Fibroblast of peridontal ligament (primary cell): ENCODE measurements around the gene CFAP43.
A peak's percentile ranks its signal among the peaks of the same experiment; 100 is the strongest.

ENCODE experiments used
- DNase-seq: peaks from one replicate; pipeline ENCODE4 v3.0.0-alpha.2; 2010; ENCODE audit errors: extremely low read depth

CFAP43 gene, protein sequence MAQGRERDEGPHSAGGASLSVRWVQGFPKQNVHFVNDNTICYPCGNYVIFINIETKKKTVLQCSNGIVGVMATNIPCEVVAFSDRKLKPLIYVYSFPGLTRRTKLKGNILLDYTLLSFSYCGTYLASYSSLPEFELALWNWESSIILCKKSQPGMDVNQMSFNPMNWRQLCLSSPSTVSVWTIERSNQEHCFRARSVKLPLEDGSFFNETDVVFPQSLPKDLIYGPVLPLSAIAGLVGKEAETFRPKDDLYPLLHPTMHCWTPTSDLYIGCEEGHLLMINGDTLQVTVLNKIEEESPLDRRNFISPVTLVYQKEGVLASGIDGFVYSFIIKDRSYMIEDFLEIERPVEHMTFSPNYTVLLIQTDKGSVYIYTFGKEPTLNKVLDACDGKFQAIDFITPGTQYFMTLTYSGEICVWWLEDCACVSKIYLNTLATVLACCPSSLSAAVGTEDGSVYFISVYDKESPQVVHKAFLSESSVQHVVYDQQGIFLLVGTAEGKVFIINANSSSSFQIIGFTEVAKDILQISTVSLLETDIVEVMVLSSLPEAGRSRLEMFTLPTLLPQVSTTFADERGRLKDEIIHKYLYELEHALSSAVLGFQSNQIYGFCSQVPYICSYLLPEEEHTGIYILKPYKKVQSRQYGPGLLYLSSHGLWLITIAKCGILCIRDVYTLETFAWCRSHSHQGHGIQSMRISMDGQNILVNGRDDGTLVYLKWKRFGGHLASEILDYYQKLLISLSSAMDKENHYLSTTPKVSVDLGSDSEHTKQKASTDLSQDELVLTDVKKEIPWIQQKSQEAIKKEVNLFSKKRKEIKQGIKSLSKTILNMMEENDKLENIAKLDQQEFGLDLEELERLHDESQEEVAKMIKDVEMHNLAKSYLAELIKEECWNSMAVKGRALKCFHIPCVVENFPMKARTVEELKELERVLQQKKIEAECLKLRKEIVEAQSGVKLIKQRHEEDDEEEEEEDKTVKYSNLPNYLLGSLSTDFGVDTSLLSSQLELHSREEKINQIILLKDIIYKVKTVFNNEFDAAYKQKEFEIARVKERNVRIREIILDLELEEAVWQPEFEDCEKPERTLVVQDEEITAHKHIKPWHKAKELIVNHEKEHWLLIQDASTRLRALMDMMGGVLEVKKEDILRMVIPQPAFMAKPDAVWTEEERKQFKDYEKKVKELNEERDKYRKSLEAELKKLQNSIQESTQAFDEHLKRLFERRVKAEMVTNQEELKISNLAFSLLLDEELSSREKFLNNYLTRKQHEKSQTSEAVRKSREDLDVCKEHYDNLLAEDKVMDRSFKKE (N-terminal part only)

DNA sequence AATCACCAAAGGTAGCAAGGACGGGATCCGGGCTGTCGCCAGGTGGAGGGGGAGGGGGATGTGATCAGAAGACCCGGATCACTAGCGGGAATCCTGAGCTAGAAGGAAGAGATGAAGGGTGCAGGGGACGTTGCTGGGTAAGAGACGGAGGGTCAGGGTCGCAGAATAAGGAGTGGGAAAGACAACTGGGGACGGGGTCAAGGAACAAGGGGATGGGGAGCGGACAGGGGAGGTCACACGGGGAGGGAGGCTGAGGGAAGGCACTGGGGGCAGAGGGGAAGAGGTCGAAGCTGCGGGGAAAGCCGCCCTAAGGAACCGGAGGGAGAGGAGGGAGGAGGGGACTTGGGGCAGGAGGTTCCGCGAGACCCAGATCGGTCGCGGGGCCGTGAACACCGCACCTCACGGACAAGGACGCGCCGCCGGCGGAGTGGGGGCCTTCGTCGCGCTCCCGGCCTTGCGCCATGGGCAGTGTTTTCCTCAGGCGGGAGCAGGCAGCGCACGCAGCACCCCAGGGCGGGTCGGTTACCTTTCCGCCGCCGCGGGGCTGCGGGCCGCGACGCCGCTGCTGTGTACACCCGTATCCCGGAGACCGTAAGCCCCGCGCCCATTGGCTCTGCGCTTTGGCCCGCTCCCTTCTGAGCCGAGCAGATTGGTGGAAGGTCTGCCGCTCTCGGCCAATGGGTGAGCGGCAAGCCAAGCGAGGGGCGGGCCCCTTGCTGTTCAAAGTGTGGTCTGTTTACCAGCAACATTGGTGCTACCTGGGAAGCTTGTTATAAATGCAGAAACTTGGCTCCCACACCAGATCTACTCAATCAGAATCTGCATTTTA lies at the start of gene CFAP43:
CFAP43 (minus strand) TSS at position 581 of the 829 bp plus-strand sequence; CDS start at position 463, 118 bp downstream.
- DNase-seq: peak; percentile 92

DNA sequence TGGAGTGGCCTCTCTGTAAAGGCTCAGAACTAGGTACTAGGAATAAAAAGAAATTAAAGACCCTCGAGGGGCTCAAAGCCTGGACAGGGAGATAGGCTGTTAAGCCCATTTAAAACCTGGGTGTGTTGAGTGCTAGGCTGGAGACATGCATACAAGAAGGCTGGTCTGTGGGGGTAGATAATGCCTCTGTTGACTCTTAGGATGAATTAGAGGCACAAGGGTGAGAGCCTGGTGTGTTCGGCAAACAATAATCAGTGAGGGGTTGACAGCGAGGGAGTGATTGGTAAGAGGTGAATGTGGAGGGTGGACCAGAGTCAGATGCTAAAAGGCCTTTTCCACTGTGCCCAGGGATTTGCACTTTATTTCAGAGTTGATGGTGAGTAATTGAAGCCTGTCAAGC lies 49.5 kb upstream of the CFAP43 start:
- no peak for DNase-seq

DNA sequence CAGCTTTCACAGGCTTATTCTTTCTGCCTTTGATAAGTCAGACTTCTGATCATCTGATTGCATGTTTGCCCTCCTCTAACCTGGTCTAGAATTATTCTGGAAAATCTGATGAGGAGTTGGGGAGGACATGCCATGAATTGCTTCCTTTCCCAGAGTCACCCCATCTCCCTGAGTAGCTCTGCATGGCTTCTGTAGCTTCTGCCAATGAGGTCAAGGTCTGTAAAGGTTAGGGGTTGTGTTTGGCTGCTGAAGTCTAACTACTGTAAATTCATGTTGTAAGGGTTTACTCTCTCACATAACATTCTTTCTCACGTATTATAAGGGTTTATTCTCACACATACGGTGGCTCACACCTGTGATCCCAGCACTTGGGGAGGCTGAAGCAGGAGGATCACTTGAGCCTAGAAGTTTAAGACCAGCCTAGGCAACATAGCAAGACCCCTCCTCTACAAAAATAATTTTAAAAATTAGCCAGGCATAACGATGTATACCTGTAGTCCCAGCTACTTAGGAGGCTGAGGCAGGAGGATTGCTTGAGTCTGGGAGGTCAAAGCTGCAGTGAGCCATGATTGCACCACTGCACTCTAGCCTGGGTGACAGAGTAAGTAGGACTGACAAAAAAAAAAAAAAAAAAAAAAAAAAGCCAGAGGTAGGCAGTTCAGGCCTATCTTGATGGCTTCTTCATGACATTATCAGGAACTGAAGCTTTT lies 47.5 kb upstream of the CFAP43 start:
- DNase-seq: no peak

DNA sequence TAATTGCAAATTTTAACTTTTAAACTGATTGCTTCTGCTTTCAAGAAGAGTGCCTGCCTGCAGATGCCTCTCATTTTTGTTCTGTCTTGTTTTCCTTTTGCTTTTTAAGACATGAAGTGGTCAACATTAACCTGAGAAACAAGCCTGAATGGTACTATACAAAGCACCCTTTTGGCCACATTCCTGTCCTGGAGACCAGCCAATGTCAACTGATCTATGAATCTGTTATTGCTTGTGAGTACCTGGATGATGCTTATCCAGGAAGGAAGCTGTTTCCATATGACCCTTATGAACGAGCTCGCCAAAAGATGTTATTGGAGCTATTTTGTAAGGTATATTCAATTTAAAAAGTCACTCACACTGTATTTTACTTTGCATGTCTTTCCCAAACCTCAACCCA lies 45.6 kb upstream of the CFAP43 start:
- no peak for DNase-seq

DNA sequence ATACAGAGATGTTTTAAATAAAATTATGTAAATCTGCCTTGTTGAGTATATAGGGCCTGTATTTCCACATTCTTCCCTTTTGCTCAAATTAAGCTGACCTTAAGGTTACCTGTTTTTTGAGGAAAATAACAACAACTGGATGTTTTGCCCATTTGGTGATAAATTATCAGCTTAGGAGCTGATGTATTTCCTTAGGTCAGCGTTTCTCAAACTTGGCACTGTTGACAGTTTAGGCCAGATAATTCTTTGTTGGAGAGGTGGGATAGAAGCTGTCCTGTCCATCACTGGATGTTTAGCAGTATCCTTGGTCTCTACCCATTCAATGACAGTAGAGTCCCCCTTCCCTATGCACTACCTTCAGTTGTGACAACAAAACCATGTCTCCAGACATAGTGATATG lies 44.0 kb upstream of the CFAP43 start:
- no peak for DNase-seq

DNA sequence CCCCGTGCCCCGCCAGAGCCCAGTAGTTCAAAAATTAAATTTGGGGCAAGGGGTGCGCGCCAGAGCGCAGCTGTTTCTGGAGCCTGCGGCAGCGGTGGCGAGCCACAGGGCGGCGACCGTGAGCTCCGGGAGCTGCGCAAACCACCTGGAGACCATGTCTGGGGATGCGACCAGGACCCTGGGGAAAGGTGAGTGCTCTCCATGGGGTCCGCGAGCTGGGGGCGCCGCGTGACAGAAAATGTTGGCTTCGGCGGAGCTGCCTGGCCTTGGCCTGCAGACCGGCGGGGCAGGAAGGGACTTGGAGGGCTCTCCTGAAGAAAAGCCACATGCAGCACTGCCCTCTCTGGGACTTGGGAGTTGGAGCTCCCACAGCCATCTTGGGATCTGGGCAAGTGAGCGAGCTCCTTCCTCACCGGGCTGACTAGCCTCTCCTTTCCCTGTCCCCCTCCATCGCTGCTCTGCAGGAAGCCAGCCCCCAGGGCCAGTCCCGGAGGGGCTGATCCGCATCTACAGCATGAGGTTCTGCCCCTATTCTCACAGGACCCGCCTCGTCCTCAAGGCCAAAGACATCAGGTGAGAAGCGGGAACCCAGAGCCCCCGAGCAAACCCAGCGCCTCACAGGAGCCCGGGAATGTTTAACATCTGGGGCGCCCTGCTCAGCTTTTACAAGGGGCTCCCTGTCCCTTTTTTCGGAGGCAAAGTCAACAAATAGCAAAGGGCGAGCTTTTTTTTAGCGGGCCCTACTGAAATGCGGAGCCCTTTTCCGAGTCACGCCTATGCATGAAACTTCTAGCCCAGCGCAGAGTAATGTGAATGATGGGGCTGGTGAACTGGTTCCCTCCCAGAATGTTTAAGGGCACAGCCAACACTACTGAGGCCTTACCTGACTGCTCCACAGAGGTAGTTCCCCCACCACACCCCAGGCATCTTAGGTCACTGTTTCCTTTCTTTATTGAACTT lies 42.9 kb upstream of the CFAP43 start:
- peak; percentile 45 for DNase-seq

DNA sequence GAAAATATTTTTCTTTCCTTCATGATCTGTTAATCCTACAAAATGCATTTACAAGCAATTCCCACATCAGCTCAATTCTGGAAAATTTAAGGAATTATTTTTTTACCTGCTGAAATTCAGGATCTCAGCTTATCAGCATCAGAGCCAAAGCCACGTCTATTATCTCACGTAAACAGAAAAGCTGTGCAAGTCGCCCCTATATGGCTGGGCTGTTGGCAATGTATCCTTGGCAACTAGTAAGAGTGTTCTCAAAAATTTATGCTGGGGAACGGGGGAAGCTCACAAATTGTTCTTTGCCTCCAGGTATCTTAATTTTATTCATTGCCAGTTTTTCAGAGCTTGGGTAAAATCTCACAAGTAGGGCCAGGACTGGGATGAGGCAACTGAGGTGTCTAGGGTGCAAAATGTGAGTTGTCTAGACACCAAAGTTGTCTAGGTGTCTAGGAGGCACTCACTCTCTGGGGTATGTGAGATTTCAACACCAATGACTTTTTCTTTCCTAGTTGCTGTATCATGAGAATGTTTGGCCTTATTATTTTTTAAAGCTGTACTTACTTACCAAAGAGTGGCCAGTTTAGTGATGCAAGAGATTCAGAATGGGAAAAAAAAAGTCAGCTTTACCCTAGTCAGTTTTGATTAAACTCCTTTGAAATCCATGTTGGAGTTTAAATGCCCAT lies 41.9 kb upstream of the CFAP43 start:
- peak; percentile 49 for DNase-seq

DNA sequence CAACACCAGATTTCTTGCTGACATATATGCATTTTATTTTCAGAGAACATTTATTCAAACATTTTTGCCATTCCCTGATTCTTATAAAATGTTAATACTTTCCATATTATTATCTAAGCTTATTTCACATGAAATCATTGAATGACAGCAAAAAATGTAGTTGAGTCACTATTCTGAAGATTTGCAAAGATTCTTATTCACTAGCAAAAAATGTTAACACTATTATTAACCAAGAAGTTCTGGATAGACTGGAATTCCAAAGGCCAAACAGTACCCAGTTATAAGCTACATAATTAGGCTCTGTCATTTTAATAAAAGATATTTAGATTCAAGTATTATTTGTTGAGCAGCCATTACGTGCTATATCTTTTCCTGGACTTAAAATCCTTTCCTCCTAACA lies 41.1 kb upstream of the CFAP43 start:
- no peak for DNase-seq

DNA sequence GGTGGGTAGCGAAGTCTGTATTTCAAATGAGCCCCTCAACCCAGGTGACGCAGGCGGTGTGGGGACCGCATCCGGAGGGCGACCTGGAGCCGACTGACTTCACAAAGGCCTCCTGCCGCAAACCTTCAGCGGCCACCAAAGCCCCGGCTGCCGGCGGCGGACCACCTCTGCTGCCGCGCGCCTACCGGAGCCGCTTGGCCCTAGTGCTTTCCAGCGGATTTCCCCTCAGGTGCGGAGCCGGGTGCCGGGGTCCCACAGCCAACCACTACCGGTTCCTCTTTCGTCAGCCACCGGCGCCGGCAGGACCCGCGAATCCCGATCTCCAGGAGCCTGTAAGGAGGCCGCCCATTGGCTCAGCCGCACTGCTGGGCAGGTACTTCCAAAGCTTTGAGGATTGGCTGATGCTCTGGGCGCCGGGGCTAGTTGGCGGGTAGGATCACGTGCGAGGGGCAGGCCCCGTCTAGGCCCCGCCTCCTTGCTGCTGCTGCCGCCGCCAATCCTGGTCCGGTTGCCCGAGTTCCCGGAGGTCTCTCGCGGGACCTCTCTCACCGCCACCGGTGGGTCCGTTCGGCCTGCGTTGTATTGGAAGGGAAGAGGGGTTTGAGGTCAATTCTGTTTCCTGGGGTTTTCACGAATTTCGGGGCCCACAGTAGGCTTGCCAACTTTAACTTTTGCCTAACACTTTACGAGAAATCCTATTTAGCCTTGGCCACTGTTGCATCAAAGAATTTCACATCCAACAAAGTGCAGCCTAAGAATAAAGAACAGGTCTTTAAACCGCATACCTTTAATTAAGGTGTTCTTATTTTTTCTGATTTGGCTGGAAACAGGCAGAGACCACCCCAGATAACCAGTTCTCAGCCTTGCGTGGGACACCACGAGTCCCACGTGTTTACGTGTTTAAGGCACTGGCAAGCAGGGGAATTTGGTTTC lies 36.8 kb upstream of the CFAP43 start, which contains the start of gene GSTO2:
GSTO2 (plus strand) TSS at position 472 of the 933 bp plus-strand sequence. CDS start 5,732 bp downstream, outside the sequence.
- peak; percentile 96 for DNase-seq

DNA sequence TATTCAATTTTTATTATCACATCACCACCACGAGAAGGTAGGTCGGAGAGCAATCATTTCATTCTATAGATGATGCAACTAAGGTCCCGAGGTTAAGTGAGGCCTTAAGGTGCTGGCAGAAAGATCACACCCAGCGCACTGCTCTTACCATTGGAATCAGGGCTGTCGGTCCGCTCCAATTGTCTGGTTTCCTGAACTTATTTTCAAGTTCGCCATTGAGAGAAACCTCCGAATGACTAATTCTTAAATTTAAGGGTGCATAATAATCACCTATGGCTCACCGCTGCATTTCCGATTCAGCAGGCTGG lies 36.2 kb upstream of the CFAP43 start:
- DNase-seq: no peak

DNA sequence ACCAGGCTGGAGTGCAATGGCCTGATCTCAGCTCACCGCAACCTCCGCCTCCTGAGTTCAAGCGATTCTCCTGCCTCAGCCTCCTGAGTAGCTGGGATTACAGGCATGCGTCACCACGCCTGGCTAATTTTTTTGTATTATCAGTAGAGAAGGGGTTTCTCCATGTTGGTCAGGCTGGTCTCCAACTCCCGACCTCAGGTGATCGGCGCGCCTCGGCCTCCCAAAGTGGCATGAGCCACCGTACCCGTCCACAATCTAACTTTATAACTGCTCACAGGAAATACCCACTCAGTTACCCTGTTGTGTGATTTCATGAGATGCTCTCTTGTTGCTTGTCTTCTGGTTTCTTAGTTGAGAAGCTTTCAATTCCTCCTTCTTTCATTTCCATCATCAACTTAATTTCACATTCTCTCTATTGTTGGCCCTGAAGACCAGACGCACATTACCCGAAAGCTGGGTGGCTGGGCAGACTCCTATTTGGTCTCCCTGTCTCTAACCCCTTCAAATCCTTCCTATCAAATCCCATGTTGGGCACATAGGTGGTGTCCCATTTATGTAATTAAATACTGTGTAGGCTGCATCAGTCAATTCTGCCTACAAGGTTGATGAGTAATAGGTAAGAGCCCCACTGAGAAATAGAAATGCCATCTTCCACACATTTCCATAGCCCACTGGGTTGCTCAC lies 35.7 kb upstream of the CFAP43 start:
- DNase-seq: no peak

DNA sequence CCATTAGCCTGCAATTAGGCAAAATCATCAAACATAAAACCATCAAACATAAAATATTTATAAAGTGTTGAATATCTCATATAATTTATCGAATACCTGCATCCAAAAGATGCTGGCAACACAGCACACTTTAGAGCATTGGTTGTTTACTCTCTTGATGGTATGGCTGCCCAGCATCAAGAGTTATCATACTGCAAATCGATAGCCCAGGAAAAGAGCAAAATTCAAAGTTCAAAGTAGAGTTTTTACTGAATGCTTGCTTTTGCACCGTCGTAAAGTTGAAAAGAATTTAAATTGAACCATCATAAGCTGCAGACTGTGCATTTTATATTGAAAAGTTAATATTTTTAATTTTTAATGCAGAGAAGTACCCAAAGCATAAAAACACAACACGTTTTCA lies 32.6 kb upstream of the CFAP43 start:
- no peak for DNase-seq

DNA sequence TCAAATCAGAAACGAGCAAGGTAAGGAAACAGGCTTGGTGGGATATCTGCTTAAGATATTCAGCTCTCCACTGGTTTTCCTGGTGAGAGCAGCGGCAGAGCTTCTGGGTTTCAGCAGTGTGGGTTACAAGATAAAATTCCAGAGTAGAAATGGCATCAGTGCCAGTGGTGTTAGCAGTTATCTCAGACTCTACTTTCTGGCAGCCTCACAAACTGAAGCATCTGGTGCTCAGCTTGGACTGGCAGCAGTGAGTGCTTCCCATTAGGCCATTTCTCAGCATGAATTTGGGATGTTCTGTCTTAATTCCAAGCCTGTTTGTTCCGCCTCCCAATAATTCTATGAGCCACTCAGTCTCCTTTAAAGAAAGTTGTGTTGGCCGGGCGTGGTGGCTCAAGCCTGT lies 29.9 kb upstream of the CFAP43 start:
- DNase-seq: no peak

DNA sequence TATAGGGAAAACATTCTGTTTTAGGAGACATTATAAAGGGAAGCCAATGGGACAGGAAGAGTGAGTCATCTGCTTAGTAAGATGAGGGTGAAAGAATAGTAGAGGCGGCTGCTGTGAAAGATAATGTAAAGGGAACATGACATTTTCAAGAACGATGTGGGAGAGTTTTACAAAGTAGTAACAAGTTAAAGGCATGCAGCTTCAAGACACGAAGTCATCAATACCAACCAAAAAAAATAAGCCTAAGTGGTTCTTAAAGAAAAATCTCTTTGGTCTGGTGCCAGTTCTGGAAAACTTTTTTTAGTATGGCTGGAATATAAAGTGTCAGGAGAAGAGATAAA lies 28.6 kb upstream of the CFAP43 start:
- DNase-seq: peak; percentile 52

DNA sequence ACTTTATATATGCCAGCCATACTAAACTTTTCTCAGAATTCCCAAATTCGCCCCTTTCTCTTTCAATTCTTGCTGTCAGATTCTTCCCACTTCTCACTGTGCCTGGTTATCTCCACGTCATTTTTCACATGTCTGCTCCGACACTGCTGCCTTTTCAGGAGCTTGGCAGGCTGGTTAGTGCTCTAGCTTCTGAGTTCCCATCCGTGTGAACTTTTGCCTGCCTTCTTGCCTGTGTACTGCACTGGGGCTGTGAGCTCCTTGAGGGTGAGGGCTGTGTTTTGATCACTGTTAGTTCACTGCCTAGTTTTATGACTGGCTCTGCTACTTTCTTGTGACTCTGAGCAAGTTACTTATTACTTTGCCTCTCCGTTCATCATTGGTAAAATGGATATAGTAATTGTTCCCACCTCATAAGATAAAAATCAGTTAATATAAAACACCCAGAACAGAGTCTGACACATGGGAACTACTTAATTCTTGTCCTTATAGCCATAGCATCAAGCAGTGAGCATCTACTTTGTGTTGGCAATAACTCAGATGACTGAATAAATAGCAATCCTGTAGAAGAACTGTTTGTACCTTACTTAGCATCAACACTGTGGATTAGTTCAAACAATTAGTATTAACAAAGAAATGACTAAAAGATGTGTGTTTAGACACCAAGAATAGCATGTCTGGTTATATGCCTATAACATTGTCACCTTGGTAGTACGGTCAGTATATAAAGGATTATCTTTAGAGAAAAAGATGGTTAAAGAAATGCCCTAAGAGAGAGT lies 28.0 kb upstream of the CFAP43 start:
- DNase-seq: no peak

DNA sequence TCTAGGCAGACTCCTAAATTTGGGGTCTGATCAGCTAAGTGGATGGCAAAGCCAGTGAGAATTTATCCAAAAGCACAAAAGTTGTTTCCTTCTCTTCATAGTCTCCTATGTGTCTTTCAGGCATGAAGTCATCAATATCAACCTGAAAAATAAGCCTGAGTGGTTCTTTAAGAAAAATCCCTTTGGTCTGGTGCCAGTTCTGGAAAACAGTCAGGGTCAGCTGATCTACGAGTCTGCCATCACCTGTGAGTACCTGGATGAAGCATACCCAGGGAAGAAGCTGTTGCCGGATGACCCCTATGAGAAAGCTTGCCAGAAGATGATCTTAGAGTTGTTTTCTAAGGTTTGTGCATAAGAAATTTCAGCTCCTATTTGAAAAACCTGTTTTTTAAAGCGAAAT lies 27.3 kb upstream of the CFAP43 start:
- no peak for DNase-seq
